HepG2 (cell line): ENCODE results near the gene CLDN15. TPM values are rescaled to one million over a fixed set of nuclear protein-coding genes. Genes with fewer than 3 reads are reported as not detected.

Experiments
- ATF1 ChIP-seq: IDR thresholded peaks from 2 replicates; pipeline ENCODE4 v1.6.1; 2016; ENCODE audit warnings: mild to moderate bottlenecking, control low read depth
- FOXK1 ChIP-seq: sonication (generic); formaldehyde crosslinking; IDR thresholded peaks from 2 replicates; pipeline ENCODE4 v1.4.0; 2020; ENCODE audit warnings: low read depth, missing genetic modification reagents, borderline replicate concordance
- MIER3 ChIP-seq: IDR thresholded peaks from 2 replicates; pipeline ENCODE4 v1.6.1; 2016; ENCODE audit warnings: missing compliant biosample characterization, borderline replicate concordance
- NFATC3 ChIP-seq: sonication (generic); formaldehyde crosslinking; IDR thresholded peaks from 2 replicates; pipeline ENCODE4 v1.5.1; 2020; ENCODE audit warnings: mild to moderate bottlenecking, missing genetic modification reagents
- RFX3 ChIP-seq: IDR thresholded peaks from 2 replicates; pipeline ENCODE4 v1.6.1; 2016; ENCODE audit warnings: missing biosample characterization, missing genetic modification reagents
- SIX4 ChIP-seq: sonication (generic); formaldehyde crosslinking; IDR thresholded peaks from 2 replicates; pipeline ENCODE4 v1.4.0; 2020; ENCODE audit warnings: missing genetic modification reagents
- SKI ChIP-seq: fragments of 450-650 bp; IDR thresholded peaks from one replicate; pipeline ENCODE4 v1.6.1; 2018; ENCODE audit warnings: mild to moderate bottlenecking; ENCODE audit not compliant: partially characterized antibody
- SRY ChIP-seq: sonication (generic); formaldehyde crosslinking; IDR thresholded peaks from 2 replicates; pipeline ENCODE4 v1.8.0; 2022; ENCODE audit warnings: mild to moderate bottlenecking, missing genetic modification reagents
- TEAD3 ChIP-seq: optimal IDR thresholded peaks from 2 replicates; pipeline ENCODE3; 2016; ENCODE audit warnings: borderline replicate concordance
- ZC3H13 ChIP-seq: sonication (generic); formaldehyde crosslinking; IDR thresholded peaks from 2 replicates; pipeline ENCODE4 v1.8.1; 2023; ENCODE audit warnings: mild to moderate bottlenecking, missing genetic modification reagents, moderate library complexity
- ZEB1 ChIP-seq: IDR thresholded peaks from 2 replicates; pipeline ENCODE4 v1.6.1; 2012; ENCODE audit warnings: mild to moderate bottlenecking, low read depth, inconsistent platforms; ENCODE audit not compliant: insufficient replicate concordance
- ZNF124 ChIP-seq: sonication (generic); formaldehyde crosslinking; IDR thresholded peaks from 2 replicates; pipeline ENCODE4 v1.4.0; 2020; ENCODE audit warnings: missing genetic modification reagents
- ZNF282 ChIP-seq: fragments of 450-650 bp; IDR thresholded peaks from 2 replicates; pipeline ENCODE4 v1.6.1; 2018; ENCODE audit not compliant: partially characterized antibody
- ZNF30 ChIP-seq: sonication (generic); formaldehyde crosslinking; IDR thresholded peaks from 2 replicates; pipeline ENCODE4 v1.5.0; 2020; ENCODE audit warnings: mild to moderate bottlenecking, missing genetic modification reagents
- ZNF746 ChIP-seq: sonication (generic); formaldehyde crosslinking; IDR thresholded peaks from 2 replicates; pipeline ENCODE4 v1.8.0; 2022; ENCODE audit warnings: mild to moderate bottlenecking, missing genetic modification reagents
- ZSCAN12 ChIP-seq: sonication (generic); formaldehyde crosslinking; IDR thresholded peaks from 2 replicates; pipeline ENCODE4 v1.9.0; 2021; ENCODE audit warnings: mild to moderate bottlenecking, missing genetic modification reagents
- polyA plus RNA-seq, 8 experiments: library from polyadenylated mRNA; depleted of rRNA in 3 of 8; stranded (reverse) in 7 of 8; unstranded in 1 of 8; fragments of >200 nt; fragmentation: Illumina TruSeq in 4 of 8; extraction: Trizol in 4 of 8; gene quantifications; 2 replicates each; pipeline versions ENCODE4 v1.2.1 to v1.2.3, GENCODE V29; 2011 to 2016; ENCODE audit warnings: low read depth in 4 of 8, missing spikeins in 1 of 8, mixed read lengths in 1 of 8; ENCODE audit not compliant: insufficient read depth in 1 of 8
- total RNA-seq, 5 experiments: library from RNA; depleted of rRNA; stranded (reverse); fragments of >200 nt; fragmentation: Illumina TruSeq; extraction: Trizol; gene quantifications; 2 replicates each; pipeline ENCODE4 v1.2.3, GENCODE V29; 2016; ENCODE audit warnings: low read depth in 1 of 5
- TF ChIP-seq, protein P1 (sequence below): sonication (generic); formaldehyde crosslinking; conservative IDR thresholded peaks from 2 replicates; pipeline ENCODE4 v1.4.0; 2020; ENCODE audit warnings: mild to moderate bottlenecking, missing genetic modification reagents, moderate library complexity
- TF ChIP-seq, protein P2 (sequence below), 2 experiments: fragments of 450-650 bp in 1 of 2; sonication (generic) in 1 of 2; formaldehyde crosslinking; IDR thresholded peaks; 2 replicates each; pipeline versions ENCODE4 v1.5.0 to v1.8.0; 2020 to 2022; ENCODE audit warnings: mild to moderate bottlenecking in 1 of 2, missing genetic modification reagents in 1 of 2
- TF ChIP-seq, protein P3 (sequence below): sonication (generic); formaldehyde crosslinking; IDR thresholded peaks from 2 replicates; pipeline ENCODE4 v1.4.0; 2020; ENCODE audit warnings: missing genetic modification reagents
- TF ChIP-seq, protein P4 (sequence below): fragments of 450-650 bp; IDR thresholded peaks from 2 replicates; pipeline ENCODE4 v1.6.1; 2017; ENCODE audit warnings: mild to moderate bottlenecking

Gene CLDN15
- total and polyA plus RNA-seq, 2 of the 13 experiments (the other 11 are each of a cell fraction or from before 2014, with no cell fraction given), result 7.1 to 17.8 TPM

DNA sequence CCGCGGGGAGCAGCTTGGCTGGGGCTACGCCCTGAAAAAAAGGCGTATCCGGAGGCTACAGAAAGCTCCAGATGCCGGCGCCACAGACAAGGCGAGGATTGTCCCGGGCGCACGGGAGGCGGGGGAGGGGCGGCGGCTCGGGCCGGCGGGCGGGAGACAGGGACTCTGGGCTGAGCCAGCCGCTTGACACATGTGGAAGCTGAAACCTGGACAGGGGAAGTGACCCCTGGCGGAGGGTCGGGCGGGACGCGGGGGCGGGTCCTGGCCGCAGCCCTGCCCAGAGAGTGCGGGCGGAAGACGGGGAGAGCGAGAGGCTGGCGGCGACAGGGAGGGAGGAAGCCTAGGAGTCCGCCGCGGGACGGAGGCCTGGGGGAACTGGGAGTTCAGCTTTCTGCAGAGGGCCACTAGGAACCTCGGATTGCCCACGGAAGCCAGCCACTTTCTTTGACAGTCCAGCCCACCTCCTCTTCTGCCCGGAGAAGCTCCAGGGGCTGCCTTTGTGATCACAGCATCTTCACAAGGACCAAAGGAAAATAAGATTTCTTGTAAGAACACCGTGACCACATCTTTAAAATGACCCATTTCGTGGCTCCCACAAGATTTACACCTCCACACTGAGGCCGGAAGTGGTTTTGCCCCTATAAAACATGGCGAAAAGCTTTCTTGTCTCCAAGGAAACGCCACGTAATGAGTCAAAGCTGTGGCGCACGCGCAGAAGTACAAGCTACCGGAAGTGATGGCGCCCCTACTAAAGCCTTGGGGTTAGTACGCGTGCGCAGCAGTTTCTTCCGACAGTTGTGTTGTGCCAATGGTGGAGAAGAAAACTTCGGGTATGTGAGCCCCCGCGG lies 20.0 kb downstream of the CLDN15 start, which contains the start of the genes PLOD3 and ZNHIT1 (continued):
- TF ChIP-seq, protein P1, sequence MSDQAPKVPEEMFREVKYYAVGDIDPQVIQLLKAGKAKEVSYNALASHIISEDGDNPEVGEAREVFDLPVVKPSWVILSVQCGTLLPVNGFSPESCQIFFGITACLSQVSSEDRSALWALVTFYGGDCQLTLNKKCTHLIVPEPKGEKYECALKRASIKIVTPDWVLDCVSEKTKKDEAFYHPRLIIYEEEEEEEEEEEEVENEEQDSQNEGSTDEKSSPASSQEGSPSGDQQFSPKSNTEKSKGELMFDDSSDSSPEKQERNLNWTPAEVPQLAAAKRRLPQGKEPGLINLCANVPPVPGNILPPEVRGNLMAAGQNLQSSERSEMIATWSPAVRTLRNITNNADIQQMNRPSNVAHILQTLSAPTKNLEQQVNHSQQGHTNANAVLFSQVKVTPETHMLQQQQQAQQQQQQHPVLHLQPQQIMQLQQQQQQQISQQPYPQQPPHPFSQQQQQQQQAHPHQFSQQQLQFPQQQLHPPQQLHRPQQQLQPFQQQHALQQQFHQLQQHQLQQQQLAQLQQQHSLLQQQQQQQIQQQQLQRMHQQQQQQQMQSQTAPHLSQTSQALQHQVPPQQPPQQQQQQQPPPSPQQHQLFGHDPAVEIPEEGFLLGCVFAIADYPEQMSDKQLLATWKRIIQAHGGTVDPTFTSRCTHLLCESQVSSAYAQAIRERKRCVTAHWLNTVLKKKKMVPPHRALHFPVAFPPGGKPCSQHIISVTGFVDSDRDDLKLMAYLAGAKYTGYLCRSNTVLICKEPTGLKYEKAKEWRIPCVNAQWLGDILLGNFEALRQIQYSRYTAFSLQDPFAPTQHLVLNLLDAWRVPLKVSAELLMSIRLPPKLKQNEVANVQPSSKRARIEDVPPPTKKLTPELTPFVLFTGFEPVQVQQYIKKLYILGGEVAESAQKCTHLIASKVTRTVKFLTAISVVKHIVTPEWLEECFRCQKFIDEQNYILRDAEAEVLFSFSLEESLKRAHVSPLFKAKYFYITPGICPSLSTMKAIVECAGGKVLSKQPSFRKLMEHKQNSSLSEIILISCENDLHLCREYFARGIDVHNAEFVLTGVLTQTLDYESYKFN (CRISPR knock-in tag), result peak; percentile 47; the same call in 1 of the 2 replicates
- TF ChIP-seq, protein P2, sequence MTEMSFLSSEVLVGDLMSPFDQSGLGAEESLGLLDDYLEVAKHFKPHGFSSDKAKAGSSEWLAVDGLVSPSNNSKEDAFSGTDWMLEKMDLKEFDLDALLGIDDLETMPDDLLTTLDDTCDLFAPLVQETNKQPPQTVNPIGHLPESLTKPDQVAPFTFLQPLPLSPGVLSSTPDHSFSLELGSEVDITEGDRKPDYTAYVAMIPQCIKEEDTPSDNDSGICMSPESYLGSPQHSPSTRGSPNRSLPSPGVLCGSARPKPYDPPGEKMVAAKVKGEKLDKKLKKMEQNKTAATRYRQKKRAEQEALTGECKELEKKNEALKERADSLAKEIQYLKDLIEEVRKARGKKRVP (CRISPR knock-in tag; IDR thresholded peaks at IDR 0.05), result peak in 1 of 2 experiments; percentile 43; a peak in 1 of 4 replicates
- TF ChIP-seq SIX4 (CRISPR knock-in tag), result no peak
- 0 out of 2 replicates have a peak, but pooled peaks have one; percentile 26 for TF ChIP-seq ZNF746 (CRISPR knock-in tag)
- peak; percentile 37; the same call in 1 of the 2 replicates for TF ChIP-seq ZC3H13 (CRISPR knock-in tag)
- no peak for TF ChIP-seq NFATC3 (CRISPR knock-in tag)
- TF ChIP-seq SRY, result 0 out of 2 replicates have a peak, but pooled peaks have one; percentile 4
- peak; percentile 89 for TF ChIP-seq RFX3 (CRISPR knock-in tag)
- peak; percentile 26 for TF ChIP-seq TEAD3 (CRISPR knock-in tag)
- peak; percentile 32; the same call in 1 of the 2 replicates for TF ChIP-seq FOXK1 (CRISPR knock-in tag)
- peak; percentile 22 for TF ChIP-seq ZEB1
- TF ChIP-seq SKI, result peak; percentile 42
- TF ChIP-seq ZNF30, result 0 out of 2 replicates have a peak, but pooled peaks have one; percentile 39
- TF ChIP-seq, protein P3, sequence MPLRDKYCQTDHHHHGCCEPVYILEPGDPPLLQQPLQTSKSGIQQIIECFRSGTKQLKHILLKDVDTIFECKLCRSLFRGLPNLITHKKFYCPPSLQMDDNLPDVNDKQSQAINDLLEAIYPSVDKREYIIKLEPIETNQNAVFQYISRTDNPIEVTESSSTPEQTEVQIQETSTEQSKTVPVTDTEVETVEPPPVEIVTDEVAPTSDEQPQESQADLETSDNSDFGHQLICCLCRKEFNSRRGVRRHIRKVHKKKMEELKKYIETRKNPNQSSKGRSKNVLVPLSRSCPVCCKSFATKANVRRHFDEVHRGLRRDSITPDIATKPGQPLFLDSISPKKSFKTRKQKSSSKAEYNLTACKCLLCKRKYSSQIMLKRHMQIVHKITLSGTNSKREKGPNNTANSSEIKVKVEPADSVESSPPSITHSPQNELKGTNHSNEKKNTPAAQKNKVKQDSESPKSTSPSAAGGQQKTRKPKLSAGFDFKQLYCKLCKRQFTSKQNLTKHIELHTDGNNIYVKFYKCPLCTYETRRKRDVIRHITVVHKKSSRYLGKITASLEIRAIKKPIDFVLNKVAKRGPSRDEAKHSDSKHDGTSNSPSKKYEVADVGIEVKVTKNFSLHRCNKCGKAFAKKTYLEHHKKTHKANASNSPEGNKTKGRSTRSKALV, result peak; percentile 63; the same call in 1 of the 2 replicates
- peak; percentile 67; the same call in 1 of the 2 replicates for TF ChIP-seq ZNF124 (CRISPR knock-in tag)
- TF ChIP-seq MIER3, result 0 out of 2 replicates have a peak, but pooled peaks have one; percentile 17
- TF ChIP-seq, protein P4, sequence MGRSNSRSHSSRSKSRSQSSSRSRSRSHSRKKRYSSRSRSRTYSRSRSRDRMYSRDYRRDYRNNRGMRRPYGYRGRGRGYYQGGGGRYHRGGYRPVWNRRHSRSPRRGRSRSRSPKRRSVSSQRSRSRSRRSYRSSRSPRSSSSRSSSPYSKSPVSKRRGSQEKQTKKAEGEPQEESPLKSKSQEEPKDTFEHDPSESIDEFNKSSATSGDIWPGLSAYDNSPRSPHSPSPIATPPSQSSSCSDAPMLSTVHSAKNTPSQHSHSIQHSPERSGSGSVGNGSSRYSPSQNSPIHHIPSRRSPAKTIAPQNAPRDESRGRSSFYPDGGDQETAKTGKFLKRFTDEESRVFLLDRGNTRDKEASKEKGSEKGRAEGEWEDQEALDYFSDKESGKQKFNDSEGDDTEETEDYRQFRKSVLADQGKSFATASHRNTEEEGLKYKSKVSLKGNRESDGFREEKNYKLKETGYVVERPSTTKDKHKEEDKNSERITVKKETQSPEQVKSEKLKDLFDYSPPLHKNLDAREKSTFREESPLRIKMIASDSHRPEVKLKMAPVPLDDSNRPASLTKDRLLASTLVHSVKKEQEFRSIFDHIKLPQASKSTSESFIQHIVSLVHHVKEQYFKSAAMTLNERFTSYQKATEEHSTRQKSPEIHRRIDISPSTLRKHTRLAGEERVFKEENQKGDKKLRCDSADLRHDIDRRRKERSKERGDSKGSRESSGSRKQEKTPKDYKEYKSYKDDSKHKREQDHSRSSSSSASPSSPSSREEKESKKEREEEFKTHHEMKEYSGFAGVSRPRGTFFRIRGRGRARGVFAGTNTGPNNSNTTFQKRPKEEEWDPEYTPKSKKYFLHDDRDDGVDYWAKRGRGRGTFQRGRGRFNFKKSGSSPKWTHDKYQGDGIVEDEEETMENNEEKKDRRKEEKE, result no peak
- TF ChIP-seq ZNF282, result no peak
- TF ChIP-seq ZSCAN12, result peak; percentile 18; the same call in 1 of the 2 replicates
- peak; percentile 80 for TF ChIP-seq ATF1 (CRISPR knock-in tag)
